ENCODE measurements around the gene TEX28.

GRCh38 chrX:154317391-154317995, 22.6 kb upstream of the TEX28 start:
- TF ChIP-seq POLR2A (IDR thresholded peaks at IDR 0.05; ENCODE audit: low read length) (no peak), GATA1 (IDR thresholded peaks at IDR 0.05; ENCODE audit: low read depth, low read length) (no peak)

All from erythroblast (primary cell).